ENCODE measurements around the gene NOD2.

Gene NOD2

GRCh38 chr16:50695017-50696000 lies 1.9 kb downstream of the NOD2 start:
- no peak for DNase-seq

DNA sequence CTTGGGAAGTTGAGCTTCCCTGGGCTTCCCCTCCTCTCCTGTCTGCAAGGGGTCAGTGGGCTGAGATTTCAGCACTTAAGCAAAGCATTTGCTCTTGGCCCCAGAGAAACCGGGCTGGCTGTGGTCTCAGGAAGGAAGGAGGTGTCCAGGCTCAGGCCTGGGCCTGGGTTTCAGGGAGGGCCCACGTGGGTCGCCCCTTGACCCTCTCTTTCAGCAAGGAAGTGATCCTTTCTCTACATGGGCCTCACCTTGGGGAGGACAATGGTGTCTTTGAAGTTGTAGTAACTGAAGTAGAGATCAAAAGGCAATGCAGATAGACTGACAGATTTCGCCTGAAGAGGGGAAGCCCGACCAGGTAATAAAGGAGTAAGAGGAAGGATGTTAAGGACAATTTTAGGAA lies 2.7 kb downstream of the NOD2 start:
- DNase-seq, result no peak

DNA sequence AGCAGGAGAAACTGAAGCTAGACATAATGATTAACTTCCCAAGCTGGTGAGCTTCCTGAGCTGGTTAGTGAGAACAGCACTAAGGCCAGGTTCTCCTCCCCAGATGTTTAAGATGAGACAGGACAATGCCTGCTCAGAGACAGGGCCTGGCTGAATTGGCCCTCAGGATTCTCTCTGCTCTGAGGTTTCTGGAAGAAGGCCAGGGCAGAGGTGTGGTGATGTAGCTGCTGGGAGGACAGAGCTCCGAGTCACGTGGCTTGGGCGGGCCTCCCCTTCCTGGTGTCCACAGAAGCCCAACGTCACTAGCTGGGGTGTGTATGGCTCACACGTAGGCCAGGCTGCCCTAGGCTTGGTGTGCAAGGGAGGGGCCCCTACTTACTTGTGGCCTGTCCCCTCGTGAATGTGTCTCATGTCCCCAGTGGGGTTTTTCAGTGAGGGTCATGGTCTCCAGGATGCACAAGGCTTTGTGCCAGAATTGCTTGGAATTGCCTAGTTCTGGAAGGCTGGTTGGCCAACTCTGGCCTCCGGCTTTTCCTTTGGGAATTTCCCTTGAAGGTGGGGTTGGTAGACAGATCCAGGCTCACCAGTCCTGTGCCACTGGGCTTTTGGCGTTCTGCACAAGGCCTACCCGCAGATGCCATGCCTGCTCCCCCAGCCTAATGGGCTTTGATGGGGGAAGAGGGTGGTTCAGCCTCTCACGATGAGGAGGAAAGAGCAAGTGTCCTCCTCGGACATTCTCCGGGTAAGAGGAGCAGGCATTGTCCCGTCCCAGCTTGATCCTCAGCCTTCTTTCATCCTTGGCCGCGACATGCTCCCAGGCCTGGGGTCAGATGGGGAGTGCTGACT lies 3.4 kb downstream of the NOD2 start:
- peak; percentile 99 for DNase-seq

GRCh38 chr16:50697421-50697715 lies 4.0 kb downstream of the NOD2 start:
- no peak for DNase-seq

- peak; percentile 49 for DNase-seq
These were observed 4.7 kb downstream of the NOD2 start for GRCh38 chr16:50697881-50698767.

DNA sequence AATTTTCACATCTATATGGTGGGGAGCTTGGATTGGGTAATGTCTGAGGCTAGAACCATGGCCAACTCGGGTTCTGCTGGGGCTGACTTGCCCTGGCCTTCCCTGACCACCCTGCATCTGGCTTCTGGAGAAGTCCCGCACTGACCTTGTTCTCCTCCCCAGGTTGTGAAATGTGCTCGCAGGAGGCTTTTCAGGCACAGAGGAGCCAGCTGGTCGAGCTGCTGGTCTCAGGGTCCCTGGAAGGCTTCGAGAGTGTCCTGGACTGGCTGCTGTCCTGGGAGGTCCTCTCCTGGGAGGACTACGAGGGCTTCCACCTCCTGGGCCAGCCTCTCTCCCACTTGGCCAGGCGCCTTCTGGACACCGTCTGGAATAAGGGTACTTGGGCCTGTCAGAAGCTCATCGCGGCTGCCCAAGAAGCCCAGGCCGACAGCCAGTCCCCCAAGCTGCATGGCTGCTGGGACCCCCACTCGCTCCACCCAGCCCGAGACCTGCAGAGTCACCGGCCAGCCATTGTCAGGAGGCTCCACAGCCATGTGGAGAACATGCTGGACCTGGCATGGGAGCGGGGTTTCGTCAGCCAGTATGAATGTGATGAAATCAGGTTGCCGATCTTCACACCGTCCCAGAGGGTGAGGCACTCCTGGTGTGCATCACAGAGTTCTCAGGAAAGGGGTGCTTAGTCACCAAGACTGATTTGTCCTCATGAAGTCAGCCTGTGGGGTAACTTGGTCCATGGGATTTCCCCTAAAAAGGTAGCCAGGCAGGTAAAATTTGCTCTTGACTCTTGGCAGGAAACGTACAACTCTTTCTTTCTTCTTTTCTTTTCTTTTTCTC lies 6.1 kb downstream of the NOD2 start:
- no peak for DNase-seq

DNA sequence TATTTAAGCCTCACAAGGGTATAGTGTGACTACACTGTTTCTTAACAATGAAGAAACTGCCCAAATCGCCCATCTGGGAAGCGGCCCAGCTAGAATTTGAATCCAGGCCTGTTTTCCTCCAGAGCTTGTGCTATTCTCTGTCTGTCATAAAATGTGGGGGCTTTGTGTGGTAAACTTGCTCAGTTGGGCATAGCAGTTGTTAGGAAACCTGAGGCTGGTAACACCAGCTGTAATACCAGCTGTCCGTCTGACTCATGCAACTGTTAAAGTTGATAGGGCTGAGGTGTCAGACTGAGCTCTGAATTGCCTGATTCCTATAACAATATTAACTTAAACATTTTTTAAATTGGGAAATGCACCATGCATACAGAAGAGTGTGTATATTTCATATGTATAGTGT lies 9.3 kb downstream of the NOD2 start:
- no peak for DNase-seq

DNA sequence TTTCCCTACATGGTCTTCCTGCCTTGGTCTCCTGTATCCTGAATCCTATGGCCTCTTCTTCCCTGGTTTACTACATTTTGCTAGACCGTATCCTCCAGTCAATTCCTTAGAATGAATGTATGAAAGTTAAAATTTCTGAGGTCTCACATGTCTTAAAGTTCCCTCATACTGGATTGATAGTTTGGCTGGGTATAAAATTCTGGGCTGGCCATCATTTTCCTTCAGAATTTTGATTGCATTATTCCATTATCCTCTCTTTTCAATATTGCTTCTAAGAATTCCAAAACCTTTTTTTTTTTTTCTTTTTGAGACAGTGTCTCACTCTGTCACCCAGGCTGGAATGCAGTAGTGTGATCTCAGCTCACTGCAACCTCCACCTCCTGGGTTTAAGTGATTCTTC lies 10.8 kb downstream of the NOD2 start:
- no peak for DNase-seq

DNA sequence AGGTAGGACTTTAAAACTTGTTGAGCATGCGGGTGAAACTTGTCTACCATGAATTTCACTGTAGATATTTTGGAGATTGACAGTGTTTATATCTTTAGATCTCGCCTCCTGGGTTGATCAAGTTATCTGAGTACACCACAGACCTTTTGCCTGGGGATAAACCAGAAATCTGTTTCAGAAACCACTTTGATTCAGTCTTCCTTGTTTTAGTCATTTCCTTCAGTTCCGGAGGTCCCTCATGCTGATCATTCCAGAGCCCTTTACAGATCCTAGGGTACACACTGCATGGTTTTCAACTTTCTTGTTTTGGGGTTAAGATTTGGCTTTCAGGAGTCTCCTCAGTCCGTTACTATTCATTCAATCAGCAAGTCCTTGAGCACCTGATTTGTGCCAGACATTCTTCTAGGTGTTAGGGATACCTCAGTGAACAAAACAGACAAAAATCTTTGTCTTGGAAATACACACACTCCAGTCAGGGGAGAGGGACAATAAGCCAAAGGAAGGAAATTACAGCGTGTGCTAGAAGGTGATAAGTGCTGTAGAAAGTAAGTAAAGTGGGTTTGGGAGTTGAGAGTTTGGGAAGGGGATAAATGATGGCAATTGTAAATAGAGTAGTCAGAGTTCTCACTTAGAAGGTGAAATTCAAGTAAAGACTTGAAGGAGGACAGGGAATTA lies 12.2 kb downstream of the NOD2 start:
- DNase-seq, result no peak

GRCh38 chr16:50706250-50706649 lies 12.8 kb downstream of the NOD2 start:
- DNase-seq, result no peak

GRCh38 chr16:50708373-50709060 lies 15.1 kb downstream of the NOD2 start:
- no peak for DNase-seq

GRCh38 chr16:50709061-50709684 lies 15.8 kb downstream of the NOD2 start:
- DNase-seq, result peak; percentile 41

DNA sequence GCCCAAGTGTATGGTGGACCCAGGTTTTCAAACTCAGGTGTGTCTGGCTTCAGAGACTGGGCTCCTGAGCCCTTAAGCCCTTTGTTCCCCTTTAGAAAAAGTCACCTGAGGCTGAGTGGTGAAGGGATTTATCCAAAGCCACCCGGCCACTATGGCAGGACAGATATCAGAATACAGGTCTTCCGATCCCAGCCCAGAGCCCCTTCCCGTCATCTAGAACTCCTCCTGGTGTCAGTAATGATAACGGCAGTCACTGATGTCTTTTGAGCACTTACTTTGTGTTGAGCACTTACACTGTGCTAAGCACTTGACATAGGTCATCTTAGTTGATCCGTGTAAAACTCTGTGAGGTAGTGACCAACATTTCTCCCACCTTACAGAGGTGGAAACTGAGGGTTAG lies 16.6 kb downstream of the NOD2 start:
- DNase-seq, result no peak

DNA sequence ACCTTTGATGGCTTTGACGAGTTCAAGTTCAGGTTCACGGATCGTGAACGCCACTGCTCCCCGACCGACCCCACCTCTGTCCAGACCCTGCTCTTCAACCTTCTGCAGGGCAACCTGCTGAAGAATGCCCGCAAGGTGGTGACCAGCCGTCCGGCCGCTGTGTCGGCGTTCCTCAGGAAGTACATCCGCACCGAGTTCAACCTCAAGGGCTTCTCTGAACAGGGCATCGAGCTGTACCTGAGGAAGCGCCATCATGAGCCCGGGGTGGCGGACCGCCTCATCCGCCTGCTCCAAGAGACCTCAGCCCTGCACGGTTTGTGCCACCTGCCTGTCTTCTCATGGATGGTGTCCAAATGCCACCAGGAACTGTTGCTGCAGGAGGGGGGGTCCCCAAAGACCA lies 17.6 kb downstream of the NOD2 start:
- DNase-seq, result no peak

DNA sequence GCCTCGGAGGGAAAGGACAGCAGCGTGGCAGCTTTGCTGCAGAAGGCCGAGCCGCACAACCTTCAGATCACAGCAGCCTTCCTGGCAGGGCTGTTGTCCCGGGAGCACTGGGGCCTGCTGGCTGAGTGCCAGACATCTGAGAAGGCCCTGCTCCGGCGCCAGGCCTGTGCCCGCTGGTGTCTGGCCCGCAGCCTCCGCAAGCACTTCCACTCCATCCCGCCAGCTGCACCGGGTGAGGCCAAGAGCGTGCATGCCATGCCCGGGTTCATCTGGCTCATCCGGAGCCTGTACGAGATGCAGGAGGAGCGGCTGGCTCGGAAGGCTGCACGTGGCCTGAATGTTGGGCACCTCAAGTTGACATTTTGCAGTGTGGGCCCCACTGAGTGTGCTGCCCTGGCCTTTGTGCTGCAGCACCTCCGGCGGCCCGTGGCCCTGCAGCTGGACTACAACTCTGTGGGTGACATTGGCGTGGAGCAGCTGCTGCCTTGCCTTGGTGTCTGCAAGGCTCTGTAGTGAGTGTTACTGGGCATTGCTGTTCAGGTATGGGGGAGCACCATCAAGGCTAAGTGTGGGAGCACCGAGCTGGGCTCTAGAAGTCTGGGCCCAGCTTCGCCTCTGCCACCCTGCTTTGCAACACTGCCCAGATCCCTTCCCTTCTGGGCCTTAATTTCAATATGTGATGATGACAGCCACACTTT lies 18.6 kb downstream of the NOD2 start:
- no peak for DNase-seq

GRCh38 chr16:50712560-50712898 lies 19.1 kb downstream of the NOD2 start:
- DNase-seq, result no peak

DNA sequence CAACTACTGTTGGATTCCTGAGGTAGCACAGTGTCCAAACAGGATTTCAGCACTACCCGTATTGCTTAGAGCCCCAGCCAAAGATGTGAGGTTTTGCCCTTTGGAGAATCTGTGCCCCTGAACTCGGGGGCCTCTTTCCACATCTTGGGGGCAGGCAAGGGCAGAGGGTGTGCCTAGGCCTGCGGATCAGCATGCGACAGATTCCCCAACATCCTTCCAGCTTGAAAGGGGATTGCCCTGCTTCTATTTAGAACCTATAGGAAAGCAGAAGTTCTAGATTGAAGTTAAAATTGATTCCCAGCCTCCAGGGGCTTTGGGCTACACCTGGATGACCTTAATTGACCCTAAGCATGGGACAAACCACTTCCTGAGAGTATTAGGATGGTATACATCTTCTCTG lies 19.6 kb downstream of the NOD2 start:
- no peak for DNase-seq

GRCh38 chr16:50717091-50717490 lies 23.7 kb downstream of the NOD2 start:
- no peak for DNase-seq

GRCh38 chr16:50717494-50717893 lies 24.1 kb downstream of the NOD2 start:
- no peak for DNase-seq
